ENCODE data around the gene SIVA1. TPM values are rescaled to one million over a fixed set of nuclear protein-coding genes. Genes with fewer than 3 reads are reported as not detected.
"Not testable (repeated sequence)": the region's sequence is repeated elsewhere in the genome, so short reads cannot be mapped to it uniquely, and the experiment has no call there.

Gene SIVA1
- total RNA-seq, 2 donors from 2014 or later = 82.5 to 87.3 TPM

DNA sequence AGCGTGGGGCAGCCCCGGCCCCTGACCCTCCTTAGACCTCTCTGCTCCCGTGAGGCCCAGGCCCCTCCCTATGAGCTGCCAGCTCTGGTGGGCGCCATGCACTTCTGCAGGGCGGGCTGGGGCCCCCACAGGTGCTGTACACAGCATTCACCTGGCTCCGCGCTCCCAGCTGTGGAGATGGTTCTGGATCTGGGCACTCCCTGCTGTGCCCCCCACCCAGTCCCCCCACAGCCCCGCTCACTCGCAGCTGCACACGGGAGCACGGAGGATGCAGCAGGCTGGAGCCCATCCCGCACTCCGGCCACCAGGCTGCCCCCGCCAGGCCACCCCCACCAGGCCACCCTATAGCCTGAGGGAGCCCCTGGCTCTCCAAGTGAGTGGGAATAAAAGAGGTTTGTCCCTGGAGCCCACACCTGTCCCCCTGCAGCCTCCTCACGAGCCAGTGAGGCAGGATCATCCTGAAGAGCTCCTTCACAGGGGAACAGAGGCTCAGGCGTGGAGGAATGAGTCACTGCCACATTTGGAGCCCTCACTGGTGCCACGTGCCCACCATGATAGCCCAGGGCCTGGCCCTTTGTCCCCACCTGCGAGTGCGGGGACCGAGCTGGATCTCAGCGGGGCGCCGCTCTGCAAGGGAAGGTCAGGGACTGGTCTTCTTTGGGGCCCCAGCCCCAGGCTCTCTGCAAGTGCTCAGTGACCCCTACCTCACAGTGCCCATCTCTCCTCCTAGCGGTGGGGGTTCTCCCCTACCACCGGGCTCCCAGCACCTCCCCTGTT is 27.0 kb upstream of the SIVA1 start:
- Histone ChIP-seq H3K9me3 (ENCODE audit: control insufficient read depth, low read length) (no peaks in the 10 kb centered on the region), H3K4me1 (ENCODE audit: control insufficient read depth, insufficient read depth, low read length) (no peaks in the 10 kb centered on the region), H3K27ac (ENCODE audit: low read depth, low read length) (no peak overlapping the region), H3K27me3 (ENCODE audit: control insufficient read depth, insufficient read depth, low read length, poor library complexity, severe bottlenecking) (no peaks in the 10 kb centered on the region), H3K36me3 (ENCODE audit: control insufficient read depth, insufficient read depth, low read length) (no peaks in the 10 kb centered on the region), H3K9ac (ENCODE audit: extremely low read depth, low read length, poor library complexity, severe bottlenecking) (no peak overlapping the region), H3K4me3 (ENCODE audit: low read length) (no peak overlapping the region)
- 86 to 93% methylated on average over 13 to 25 of the region's 25 CpGs for WGBS, 2 experiments (ENCODE audit: insufficient coverage in 1 of 2, insufficient read length in 1 of 2)
- no peak for DNase-seq
- Mint-ChIP-seq H3K27me3 (ENCODE audit: insufficient read depth) (peaks cover 14% of the 10 kb centered on the region), H3K36me3 (ENCODE audit: low read depth) (peaks cover 4% of the 10 kb centered on the region), H3K4me1 (peaks cover 4% of the 10 kb centered on the region), H3K27ac (no peak overlapping the region), H3K9me3 (no peaks in the 10 kb centered on the region), H3K4me3 (peak overlapping the region; percentile 62)
- TF ChIP-seq, protein P1, sequence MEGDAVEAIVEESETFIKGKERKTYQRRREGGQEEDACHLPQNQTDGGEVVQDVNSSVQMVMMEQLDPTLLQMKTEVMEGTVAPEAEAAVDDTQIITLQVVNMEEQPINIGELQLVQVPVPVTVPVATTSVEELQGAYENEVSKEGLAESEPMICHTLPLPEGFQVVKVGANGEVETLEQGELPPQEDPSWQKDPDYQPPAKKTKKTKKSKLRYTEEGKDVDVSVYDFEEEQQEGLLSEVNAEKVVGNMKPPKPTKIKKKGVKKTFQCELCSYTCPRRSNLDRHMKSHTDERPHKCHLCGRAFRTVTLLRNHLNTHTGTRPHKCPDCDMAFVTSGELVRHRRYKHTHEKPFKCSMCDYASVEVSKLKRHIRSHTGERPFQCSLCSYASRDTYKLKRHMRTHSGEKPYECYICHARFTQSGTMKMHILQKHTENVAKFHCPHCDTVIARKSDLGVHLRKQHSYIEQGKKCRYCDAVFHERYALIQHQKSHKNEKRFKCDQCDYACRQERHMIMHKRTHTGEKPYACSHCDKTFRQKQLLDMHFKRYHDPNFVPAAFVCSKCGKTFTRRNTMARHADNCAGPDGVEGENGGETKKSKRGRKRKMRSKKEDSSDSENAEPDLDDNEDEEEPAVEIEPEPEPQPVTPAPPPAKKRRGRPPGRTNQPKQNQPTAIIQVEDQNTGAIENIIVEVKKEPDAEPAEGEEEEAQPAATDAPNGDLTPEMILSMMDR (conservative IDR thresholded peaks at IDR 0.05) = no peak

DNA sequence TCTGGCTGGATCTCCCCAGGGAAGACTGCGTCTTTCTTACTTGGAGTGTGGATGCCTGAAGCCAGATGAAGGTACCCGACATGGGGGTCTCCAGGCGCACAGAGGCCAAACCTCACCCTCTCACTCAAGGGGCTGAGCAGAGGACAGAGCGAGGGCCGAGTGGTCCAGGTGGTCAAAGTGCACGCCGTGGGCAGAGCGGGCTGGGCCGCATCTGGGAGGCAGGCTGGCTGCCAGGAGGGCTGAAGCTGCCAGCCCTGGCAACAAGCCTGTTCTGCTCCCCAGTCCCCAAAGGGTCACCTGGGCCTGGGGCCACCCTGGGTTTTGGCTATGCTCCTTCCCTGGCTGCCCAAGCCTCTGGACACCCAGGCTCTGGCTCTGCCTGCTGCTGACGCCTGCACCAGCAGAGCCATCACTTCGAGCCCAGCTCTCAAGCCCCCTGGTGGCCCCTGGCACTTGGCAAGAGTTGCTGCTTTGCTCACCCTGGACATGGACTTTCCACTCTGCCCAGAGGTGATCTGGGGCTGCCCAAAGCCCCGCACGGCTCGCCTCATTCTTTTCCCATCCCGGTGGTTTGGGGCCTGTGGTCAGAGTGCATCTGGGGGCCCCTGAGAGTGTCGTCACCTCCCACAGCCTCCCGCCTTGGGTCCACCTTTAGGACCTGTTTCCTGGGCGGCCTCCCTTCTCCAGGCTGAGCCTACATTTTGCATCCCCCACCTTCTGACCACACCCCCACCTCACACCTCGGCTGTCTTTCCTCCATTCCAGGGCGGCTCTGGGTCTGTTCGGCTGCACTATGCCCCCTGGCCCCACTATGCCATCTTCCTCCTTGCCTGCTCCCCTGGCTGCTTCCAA is 26.1 kb upstream of the SIVA1 start:
- DNase-seq = peak; percentile 79
- Histone ChIP-seq H3K27ac (ENCODE audit: low read depth, low read length) (no peak overlapping the region), H3K4me3 (ENCODE audit: low read length) (no peak overlapping the region), H3K27me3 (ENCODE audit: control insufficient read depth, insufficient read depth, low read length, poor library complexity, severe bottlenecking) (no peaks in the 10 kb centered on the region), H3K4me1 (ENCODE audit: control insufficient read depth, insufficient read depth, low read length) (no peaks in the 10 kb centered on the region), H3K36me3 (ENCODE audit: control insufficient read depth, insufficient read depth, low read length) (no peaks in the 10 kb centered on the region), H3K9ac (ENCODE audit: extremely low read depth, low read length, poor library complexity, severe bottlenecking) (no peak overlapping the region), H3K9me3 (ENCODE audit: control insufficient read depth, low read length) (no peaks in the 10 kb centered on the region)
- Mint-ChIP-seq H3K4me1 (peaks cover 4% of the 10 kb centered on the region), H3K27me3 (ENCODE audit: insufficient read depth) (peaks cover 14% of the 10 kb centered on the region), H3K4me3 (no peak overlapping the region), H3K9me3 (no peaks in the 10 kb centered on the region), H3K36me3 (ENCODE audit: low read depth) (no peaks in the 10 kb centered on the region), H3K27ac (no peak overlapping the region)
- TF ChIP-seq, protein P1 (conservative IDR thresholded peaks at IDR 0.05) = peak; percentile 63
- WGBS, 2 experiments (ENCODE audit: insufficient coverage in 1 of 2, insufficient read length in 1 of 2) = 86 to 92% methylated on average over 18 to 21 of the region's 21 CpGs

DNA sequence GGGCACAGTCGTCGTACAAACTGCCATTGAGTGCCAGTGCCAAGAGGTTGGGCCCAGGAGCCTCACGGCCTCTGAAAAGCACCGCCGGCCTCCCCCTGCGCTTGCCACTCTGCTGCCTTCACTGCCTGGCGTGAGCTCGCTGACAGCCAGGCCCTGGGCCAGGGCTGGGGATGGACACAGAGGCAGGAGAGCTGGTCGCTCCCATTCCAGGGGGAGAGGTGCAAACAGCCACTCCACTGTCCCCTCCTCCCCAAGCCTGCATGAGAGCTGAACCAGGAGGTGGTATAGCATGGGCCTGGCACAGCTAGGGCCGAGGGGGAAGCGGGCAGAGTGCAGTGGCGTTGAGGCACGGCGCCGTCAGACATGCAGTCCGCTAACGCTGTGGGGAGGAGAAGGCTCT is 24.3 kb upstream of the SIVA1 start:
- TF ChIP-seq, protein P1 (conservative IDR thresholded peaks at IDR 0.05) = no peak
- Mint-ChIP-seq H3K36me3 (ENCODE audit: low read depth) (no peaks in the 10 kb centered on the region), H3K27ac (no peak overlapping the region), H3K27me3 (ENCODE audit: insufficient read depth) (peaks cover 14% of the 10 kb centered on the region), H3K4me1 (peaks cover 4% of the 10 kb centered on the region), H3K4me3 (no peak overlapping the region), H3K9me3 (no peaks in the 10 kb centered on the region)
- no peak overlapping the region for H3K27ac ChIP-seq (ENCODE audit: low read depth, low read length)
- H3K36me3 ChIP-seq (ENCODE audit: control insufficient read depth, insufficient read depth, low read length) = no peaks in the 10 kb centered on the region
- no peaks in the 10 kb centered on the region for H3K4me1 ChIP-seq (ENCODE audit: control insufficient read depth, insufficient read depth, low read length)
- H3K4me3 ChIP-seq (ENCODE audit: low read length) = no peak overlapping the region
- H3K9ac ChIP-seq (ENCODE audit: extremely low read depth, low read length, poor library complexity, severe bottlenecking) = no peak overlapping the region
- DNase-seq = no peak
- no peaks in the 10 kb centered on the region for H3K27me3 ChIP-seq (ENCODE audit: control insufficient read depth, insufficient read depth, low read length, poor library complexity, severe bottlenecking)
- 89 to 100% methylated on average over 1 to 17 of the region's 17 CpGs for WGBS, 2 experiments (ENCODE audit: insufficient coverage in 1 of 2, insufficient read length in 1 of 2)
- H3K9me3 ChIP-seq (ENCODE audit: control insufficient read depth, low read length) = no peaks in the 10 kb centered on the region

DNA sequence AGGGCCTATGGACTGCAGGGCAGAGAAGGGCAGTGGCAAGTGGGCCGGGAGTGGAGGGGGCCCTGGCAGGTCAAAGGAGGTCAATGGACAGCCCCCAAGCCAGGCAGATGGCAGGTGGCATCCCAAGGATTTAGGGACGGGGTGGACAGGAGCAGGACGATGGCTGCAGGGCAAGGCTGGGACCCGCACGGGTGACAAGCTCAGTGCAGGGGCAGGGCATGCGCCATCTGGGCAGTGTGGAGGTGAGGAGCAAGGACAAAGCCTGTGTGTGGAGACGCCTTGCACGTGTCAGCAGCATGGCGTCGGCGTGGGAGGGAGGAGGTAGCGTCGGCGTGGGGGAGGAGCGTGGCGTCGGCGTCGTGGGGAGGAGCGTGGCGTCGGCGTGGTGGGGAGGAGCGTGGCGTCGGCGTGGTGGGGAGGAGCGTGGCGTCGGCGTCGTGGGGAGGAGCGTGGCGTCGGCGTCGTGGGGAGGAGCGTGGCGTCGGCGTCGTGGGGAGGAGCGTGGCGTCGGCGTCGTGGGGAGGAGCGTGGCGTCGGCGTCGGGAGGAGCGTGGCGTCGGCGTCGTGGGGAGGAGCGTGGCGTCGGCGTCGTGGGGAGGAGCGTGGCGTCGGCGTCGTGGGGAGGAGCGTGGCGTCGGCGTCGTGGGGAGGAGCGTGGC is 23.6 kb upstream of the SIVA1 start:
- 90 to 93% methylated on average over 10 to 17 of the region's 73 CpGs for WGBS, 2 experiments (ENCODE audit: insufficient coverage in 1 of 2, insufficient read length in 1 of 2)
- DNase-seq; H3K36me3 Mint-ChIP-seq (ENCODE audit: low read depth); H3K4me3 Mint-ChIP-seq; H3K27ac ChIP-seq (ENCODE audit: low read depth, low read length); H3K36me3 ChIP-seq (ENCODE audit: control insufficient read depth, insufficient read depth, low read length); H3K4me3 ChIP-seq (ENCODE audit: low read length); H3K4me1 Mint-ChIP-seq; H3K27me3 ChIP-seq (ENCODE audit: control insufficient read depth, insufficient read depth, low read length, poor library complexity, severe bottlenecking); H3K9me3 Mint-ChIP-seq; H3K4me1 ChIP-seq (ENCODE audit: control insufficient read depth, insufficient read depth, low read length); H3K27ac Mint-ChIP-seq; H3K9ac ChIP-seq (ENCODE audit: extremely low read depth, low read length, poor library complexity, severe bottlenecking); H3K9me3 ChIP-seq (ENCODE audit: control insufficient read depth, low read length): not testable (repeated sequence)
- H3K27me3 Mint-ChIP-seq (ENCODE audit: insufficient read depth) = peaks cover 14% of the 10 kb centered on the region

All from endodermal cell (in vitro differentiated cells).